GM19324 (cell line): ENCODE measurements around the gene CHST11.
"Not testable (repeated sequence)": the region's sequence is repeated elsewhere in the genome, so short reads cannot be mapped to it uniquely, and the experiment has no call there.

ENCODE experiments used
- ATAC-seq: cut with Tn5 transposase; IDR thresholded peaks from one replicate; pipeline ENCODE4 v1.9.1; 2021; ENCODE audit warnings: mild to moderate bottlenecking, moderate library complexity; ENCODE audit not compliant: unreplicated experiment, low FRiP score

CHST11 gene

DNA sequence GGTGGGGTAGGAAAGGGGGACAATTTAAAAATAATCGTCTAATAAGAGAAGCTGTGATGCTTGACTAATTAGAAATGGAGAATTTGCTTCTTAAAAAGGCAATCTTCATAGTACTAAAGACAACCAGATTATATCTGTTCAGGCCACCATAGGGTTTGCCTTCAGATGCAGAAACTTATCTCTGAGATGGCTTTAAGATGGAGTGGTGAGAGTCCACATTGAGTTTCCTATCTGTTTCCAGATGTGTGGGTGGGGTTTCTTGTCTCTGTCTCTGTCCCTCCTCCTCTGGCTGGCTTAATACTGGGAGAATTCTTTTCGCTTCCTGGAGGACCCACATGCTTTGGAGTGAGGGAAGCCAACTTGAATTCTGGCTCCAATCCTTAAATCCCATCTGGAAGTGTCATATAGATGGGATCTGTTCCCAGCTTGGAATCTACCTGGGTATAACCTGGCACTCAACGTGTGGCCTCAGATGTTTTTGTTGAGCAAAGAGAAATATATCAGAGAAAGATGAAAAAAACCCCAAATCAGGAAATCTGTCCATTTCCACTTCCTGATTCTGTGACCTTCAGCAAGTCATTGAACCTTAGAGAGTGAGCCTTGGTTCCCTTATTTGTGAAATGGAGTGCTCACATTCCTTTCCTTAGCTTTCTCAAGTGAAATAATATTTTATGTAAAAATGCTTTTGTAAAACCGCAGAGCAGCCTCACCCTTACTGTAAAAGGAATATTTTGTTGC is 66.4 kb downstream of the CHST11 start:
- ATAC-seq: no peak

DNA sequence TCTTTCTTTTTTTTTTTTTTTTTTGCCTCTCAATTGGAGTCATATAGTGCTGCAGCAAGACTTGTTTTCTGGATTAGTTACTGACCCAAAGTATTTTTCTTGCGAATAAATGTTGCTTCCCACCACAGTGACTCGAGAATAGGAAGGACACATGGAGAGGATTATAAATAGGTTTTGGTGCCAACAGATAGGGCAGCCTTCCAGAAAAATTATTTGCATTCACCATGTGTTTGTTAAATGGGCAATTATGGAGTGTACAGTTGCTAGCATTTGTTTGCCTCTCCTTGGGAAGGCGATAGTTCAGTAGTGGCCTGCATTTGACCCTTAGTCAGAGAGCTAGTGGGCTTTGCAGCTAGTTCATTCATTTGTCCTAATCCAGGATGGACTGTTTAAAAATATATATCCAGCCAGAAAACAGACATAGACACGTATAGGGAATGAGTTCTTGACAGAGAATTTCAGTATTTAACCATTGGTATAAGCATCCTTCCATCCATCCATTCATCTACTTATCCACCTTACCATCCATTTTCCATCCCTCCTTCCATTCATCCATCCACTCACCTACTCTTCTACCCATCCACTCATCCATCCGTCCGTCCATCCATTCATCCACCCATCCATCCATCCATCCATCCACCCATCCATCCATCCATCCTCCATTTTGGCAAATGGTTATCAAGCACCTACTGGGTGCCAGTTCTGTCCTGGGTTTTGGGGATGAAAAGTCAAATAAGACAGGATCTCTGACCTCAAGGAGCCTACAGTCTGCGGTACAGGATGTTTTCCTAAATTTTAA is 67.5 kb downstream of the CHST11 start:
- ATAC-seq: no peak

DNA sequence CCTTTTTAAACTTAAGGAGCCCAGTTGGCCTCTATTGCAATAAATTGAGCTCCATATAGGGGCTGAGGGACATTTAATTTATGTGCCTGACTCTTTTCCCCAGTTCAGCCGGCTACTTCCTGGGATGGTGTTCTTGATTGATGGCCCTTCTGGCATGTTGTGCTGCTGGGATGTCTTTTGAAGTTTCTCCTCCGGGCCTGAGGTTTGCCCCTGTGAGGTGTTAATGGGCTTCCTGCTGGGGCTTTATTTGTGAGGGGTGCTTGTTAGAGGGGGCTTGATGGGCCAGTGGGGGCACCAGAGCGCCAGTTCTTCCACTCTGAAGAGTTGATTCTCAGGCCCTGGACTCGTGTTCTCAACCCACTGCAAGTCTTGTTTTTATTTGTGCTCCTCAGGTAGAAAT is 69.6 kb downstream of the CHST11 start:
- no peak for ATAC-seq

DNA sequence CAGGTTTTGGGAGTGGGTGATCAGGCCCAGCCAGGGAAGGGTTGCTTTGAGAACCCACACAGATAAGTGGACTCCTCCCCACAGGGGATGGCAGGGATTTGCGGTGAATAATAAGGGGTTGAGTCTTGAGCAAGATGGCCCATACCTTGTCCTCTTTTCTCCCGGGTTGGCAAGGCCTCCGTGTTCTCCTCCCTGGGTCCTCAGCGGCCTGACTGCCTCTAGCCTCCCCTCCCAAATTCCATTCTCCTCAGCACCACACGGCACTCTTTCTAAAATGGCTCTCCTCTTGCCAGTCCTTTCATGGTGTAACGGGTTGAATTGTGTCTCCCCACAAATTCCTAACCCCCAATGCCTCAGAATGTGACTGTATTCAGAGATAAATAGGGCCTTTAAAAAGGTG is 70.0 kb downstream of the CHST11 start:
- no peak for ATAC-seq

GRCh38 chr12:104527653-104528052 is 70.9 kb downstream of the CHST11 start:
- not testable (repeated sequence) for ATAC-seq

DNA sequence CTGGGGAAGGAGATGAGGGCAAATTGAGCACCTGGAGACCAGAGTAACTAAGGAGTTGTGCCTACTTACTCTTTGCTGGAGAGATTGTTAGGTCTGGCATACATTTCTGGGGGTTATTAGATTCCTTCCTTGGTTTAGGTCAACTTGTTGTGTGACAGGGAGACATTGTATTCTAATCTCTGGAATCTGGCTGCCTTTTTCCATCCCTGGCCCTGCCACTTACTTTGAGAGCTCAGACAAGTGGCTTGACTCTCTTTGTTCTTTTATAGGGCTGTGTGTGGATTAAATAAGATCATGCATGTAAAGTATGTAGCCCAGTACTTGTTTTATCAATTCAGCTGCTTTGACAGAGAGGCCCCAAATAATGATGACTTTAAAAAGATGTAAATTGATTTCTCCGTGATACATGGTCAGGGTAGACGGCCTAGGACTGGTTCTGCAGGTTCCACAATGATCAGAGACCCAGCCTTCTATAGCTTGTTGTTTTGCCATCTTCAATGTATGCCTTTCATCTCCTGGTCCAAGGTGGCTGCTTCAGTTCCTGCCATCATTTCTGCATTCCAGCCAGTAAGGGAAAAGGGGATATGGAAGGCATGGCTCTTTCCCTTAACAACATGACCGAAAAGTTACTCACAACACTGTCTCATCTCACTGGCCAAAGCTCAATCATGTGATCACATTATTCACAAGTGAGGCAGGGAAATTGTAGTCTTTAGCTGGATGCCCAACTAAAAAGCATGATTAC is 72.6 kb downstream of the CHST11 start:
- no peak for ATAC-seq

- ATAC-seq: no peak
These were observed 75.9 kb downstream of the CHST11 start for GRCh38 chr12:104532636-104533035.

DNA sequence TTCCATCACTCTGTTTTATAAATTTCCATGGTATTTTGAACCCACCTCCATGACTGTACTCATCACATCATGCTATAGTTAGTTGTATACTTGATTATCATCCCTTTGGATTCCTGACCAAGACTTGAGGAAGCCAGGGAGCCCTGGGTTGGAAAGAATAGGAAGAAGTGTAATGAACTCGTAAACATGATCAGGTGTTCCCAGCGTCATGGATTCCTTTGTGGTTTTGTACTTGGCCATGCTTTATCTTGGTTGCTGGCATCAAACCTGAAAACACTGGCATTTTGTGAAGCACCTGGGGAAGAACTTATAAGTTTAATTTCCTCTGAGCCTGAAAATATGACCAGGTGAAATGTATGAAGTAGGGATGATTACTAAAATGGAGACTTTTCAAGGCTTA is 76.4 kb downstream of the CHST11 start:
- no peak for ATAC-seq

- ATAC-seq: no peak
These were observed 77.6 kb downstream of the CHST11 start for GRCh38 chr12:104534162-104534856.

DNA sequence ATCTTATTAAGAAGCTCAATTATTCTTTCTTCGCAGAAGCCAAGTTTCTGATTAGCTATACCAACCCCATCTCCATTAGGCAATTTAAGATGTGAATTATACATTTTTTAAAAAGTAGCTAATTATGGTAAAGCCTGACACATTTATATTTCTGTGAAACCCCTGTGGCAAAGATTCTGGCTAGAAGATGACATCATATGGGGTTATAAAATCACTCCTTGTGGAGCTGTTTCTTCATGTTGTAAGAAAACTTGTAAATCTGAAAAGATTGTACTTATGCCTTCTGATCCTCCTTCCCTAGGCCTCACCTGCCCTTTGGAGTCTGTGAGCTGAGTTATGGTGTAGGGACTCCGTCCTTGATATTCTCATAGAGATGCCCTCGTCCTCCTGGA is 78.1 kb downstream of the CHST11 start:
- no peak for ATAC-seq

DNA sequence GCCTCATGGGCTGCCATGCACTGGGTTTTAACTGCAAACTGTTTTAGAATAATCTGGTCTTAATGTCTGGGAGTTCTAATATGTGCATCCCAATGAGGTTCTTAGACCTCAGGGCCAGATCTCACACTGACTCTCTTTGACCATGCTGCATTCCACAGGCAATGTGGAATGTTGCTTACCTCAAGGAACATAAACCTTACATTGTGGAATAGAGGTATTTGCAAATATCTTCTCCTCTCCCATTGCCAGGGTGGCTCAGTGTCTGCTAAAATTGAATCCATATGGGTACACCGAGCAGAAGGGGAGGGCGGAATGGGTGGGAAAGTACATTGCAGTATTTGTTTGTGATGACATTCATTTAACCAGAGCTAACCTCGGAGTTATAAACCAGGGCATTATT is 78.6 kb downstream of the CHST11 start:
- ATAC-seq: no peak

GRCh38 chr12:104536841-104537240 is 80.1 kb downstream of the CHST11 start:
- ATAC-seq: no peak

DNA sequence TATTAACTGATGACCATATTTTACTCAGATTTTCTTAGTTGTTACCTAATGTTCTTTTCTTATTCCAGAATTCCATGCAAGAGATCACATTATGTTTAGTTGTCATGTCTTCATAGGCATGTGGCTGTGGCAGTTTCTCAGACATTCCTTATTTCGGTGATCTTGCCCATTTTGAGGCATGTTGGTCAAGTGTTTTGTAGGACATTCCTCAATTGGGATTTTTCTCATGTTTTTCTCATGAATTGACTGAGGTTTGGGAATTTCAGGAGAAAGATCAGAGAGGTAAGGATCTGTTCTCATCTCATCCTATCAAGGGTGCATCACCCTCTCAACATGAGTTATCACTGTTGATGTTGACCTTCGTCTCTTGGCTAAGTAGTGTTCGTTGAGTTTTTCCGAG is 81.3 kb downstream of the CHST11 start:
- no peak for ATAC-seq

GRCh38 chr12:104538891-104539462 is 82.2 kb downstream of the CHST11 start:
- ATAC-seq: no peak

DNA sequence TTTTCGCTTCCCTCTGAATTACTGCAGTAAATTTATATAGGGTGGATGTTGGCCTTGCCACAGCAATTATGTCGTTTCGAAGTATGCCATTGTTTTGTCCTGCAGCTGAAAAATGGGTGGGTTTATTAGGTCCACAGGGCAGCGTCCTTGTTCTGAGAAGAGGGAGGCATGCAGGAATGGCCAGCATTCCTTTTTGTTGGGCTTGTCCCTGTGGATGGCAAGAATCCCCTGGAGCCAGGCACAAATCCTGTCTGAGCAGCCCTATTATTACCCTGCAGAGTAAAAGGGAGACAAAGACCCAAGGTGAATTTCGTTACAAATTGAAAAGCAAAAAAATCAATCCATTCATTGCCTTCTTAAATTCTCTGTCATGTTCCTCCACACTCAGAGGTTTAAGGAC is 88.1 kb downstream of the CHST11 start:
- ATAC-seq: no peak

- no peak for ATAC-seq
These were observed 89.8 kb downstream of the CHST11 start for GRCh38 chr12:104546575-104546974.

DNA sequence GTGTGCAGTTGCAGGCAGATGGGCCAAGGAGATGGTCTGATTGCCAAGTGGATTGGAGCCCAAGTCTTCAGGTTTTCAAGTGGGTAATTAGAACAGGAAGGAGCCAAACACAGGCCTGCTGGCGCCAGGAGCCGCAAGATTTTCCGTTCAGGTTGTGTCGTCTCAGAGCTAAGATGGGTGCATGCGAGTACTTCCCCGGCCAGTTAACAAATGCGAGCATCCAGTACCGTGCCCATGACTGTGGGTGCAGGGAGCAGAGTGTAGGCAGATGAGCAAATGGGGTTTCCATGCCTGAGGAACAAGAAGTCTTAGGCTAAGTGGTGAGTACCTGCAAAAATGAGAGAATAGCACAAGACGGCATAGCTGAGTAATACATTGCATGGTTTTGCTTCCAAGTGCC is 90.5 kb downstream of the CHST11 start:
- ATAC-seq: no peak

- no peak for ATAC-seq
These were observed 93.2 kb downstream of the CHST11 start for GRCh38 chr12:104549815-104550480.

DNA sequence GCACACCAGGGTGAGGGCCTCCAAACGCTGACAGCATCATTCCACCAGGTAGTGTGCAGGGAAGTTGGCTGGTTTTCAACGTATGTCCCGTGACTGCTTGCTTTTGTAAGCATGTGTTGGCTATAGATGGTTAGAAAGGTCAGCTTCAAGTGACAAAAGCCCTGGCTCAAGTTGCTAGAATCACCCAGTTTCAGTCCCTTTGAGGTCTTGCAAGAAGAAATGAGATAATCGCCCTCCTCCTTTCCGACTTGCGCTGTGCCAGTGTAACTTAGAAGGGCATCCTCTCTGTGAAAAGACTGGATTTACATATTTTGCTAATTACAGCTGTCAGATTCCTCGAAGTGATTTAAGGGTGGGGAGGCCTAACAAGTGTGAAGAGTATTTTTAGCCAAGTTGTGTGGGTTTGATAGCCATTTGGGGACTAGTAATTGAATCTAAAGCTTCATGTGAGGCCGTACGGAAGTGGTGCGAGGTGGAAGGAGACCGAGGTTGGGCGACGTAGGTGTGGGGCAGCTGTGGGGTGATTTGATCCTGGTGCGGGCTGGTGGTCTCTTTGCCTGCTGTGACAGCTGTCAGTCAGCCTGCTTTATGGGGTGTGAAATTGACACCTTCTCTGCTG is 94.7 kb downstream of the CHST11 start:
- peak; percentile 78 for ATAC-seq
